ENCODE measurements around the gene CEP295NL. TPM values are rescaled to one million over a fixed set of nuclear protein-coding genes. Genes with fewer than 3 reads are reported as not detected.

CEP295NL gene
- total and polyA plus RNA-seq, 2 of the 13 experiments (the other 11 are each of a cell fraction or from before 2014, with no cell fraction given), result not detected

DNA sequence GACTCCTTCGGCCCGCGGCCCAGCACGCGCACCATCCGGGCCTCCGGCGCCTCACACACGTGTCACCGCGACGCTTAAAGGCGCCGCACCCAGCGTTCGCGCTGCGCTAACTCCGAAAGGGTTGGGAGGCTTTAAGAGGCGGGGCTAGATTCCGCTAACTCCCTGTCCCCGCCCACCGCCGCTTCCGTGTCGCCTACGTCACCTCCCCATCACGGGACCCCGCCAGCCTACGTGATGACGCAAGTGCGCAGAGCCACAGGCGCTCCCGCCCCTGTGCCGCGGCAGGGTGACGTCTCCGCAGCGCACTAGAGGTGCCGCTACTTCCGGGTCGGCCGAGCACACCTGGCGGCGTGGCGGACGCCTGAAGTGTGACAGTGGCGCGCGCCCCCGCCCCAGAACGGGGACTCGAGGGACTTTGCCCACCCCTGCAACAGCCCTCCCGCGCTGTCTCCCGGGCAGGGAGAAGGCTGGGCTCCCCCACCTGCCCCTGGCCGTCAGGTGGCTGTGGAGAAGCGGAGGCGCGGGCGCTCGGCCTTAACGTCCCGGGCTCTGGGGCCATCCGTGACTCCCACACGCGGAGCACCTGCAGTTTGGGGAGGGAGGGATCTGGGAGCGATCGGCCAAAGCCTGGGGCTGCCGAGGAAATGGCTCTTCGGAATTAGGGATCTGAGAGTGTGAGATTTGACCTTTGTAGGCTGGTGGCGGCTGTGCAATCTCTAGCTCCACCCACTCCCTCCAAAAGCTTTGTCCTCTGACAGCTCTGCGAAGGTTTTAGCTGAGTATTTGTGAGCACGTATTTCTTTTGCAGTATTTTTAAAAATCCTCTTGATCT lies 62.0 kb downstream of the CEP295NL start, which contains the start of gene USP36 (continued):
- TF ChIP-seq ARID3A (IDR thresholded peaks at IDR 0.05; ENCODE audit: low read depth, low read length), result no peak; the same call in 1 of the 2 replicates
- peak; percentile 57; the same call in 1 of the 2 replicates for TF ChIP-seq ZNF460 (CRISPR knock-in tag; IDR thresholded peaks at IDR 0.05; ENCODE audit: borderline replicate concordance)
- TF ChIP-seq, protein P1, sequence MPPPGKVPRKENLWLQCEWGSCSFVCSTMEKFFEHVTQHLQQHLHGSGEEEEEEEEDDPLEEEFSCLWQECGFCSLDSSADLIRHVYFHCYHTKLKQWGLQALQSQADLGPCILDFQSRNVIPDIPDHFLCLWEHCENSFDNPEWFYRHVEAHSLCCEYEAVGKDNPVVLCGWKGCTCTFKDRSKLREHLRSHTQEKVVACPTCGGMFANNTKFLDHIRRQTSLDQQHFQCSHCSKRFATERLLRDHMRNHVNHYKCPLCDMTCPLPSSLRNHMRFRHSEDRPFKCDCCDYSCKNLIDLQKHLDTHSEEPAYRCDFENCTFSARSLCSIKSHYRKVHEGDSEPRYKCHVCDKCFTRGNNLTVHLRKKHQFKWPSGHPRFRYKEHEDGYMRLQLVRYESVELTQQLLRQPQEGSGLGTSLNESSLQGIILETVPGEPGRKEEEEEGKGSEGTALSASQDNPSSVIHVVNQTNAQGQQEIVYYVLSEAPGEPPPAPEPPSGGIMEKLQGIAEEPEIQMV (CRISPR knock-in tag; IDR thresholded peaks at IDR 0.05; ENCODE audit: low read depth), result peak; percentile 92
- peak; percentile 93; the same call in 1 of the 2 replicates for TF ChIP-seq ETV6 (CRISPR knock-in tag; conservative IDR thresholded peaks at IDR 0.05)
- TF ChIP-seq RFX3 (CRISPR knock-in tag; IDR thresholded peaks at IDR 0.05), result 0 out of 2 replicates have a peak, but pooled peaks have one; percentile 21
- TF ChIP-seq KDM5B (CRISPR knock-in tag; IDR thresholded peaks at IDR 0.05; ENCODE audit: borderline replicate concordance), result peak; percentile 95
- peak; percentile 74 for TF ChIP-seq FOXA3 (CRISPR knock-in tag; IDR thresholded peaks at IDR 0.05)
- TF ChIP-seq HDAC2 (CRISPR knock-in tag; IDR thresholded peaks at IDR 0.05), result peak; percentile 96
- TF ChIP-seq NR2F1 (CRISPR knock-in tag; IDR thresholded peaks at IDR 0.05), result peak; percentile 14 to 72; a peak in 3 of 4 replicates
- TF ChIP-seq ZNF574 (CRISPR knock-in tag; IDR thresholded peaks at IDR 0.05), result peak; percentile 98
- peak; percentile 98 for TF ChIP-seq ZBTB25 (CRISPR knock-in tag; IDR thresholded peaks at IDR 0.05)
- TF ChIP-seq IRF2 (CRISPR knock-in tag; IDR thresholded peaks at IDR 0.05), result peak; percentile 95
- TF ChIP-seq RERE (CRISPR knock-in tag; IDR thresholded peaks at IDR 0.05; ENCODE audit: low read depth), result no peak; the same call in 1 of the 2 replicates
- TF ChIP-seq ZNF674 (CRISPR knock-in tag; IDR thresholded peaks at IDR 0.05; ENCODE audit: low read depth), result peak; percentile 98; the same call in 1 of the 2 replicates
- no peak for TF ChIP-seq SETDB1 (CRISPR knock-in tag; IDR thresholded peaks at IDR 0.05; ENCODE audit: borderline replicate concordance)

Measured in HepG2 (cell line).